HEK293 (cell line): ENCODE measurements around the gene CPLX1.

ENCODE experiments used
- CTCF ChIP-seq: fragments of 450-650 bp; formaldehyde crosslinking; IDR thresholded peaks from 2 replicates; pipeline ENCODE4 v1.5.1; 2016; ENCODE audit warnings: missing biosample characterization, missing genetic modification characterization
- YY1 ChIP-seq: fragments of 450-650 bp; formaldehyde crosslinking; IDR thresholded peaks from 2 replicates; pipeline ENCODE4 v1.5.1; 2018; ENCODE audit warnings: missing biosample characterization, missing genetic modification characterization
- ZBTB17 ChIP-seq: fragments of 450-650 bp; formaldehyde crosslinking; IDR thresholded peaks from 2 replicates; pipeline ENCODE4 v1.5.1; 2016; ENCODE audit warnings: missing biosample characterization, missing genetic modification characterization
- ZFP41 ChIP-seq: fragments of 450-650 bp; formaldehyde crosslinking; IDR thresholded peaks from 2 replicates; pipeline ENCODE4 v1.5.1; 2016; ENCODE audit warnings: missing biosample characterization, missing genetic modification characterization, borderline replicate concordance
- ZNF146 ChIP-seq: fragments of 450-650 bp; formaldehyde crosslinking; IDR thresholded peaks from 2 replicates; pipeline ENCODE4 v1.5.1; 2016; ENCODE audit warnings: missing biosample characterization, missing genetic modification characterization
- ZNF214 ChIP-seq: fragments of 450-650 bp; formaldehyde crosslinking; IDR thresholded peaks from 2 replicates; pipeline ENCODE4 v1.5.1; 2017; ENCODE audit warnings: missing biosample characterization, mild to moderate bottlenecking, missing genetic modification characterization, borderline replicate concordance
- ZNF280D ChIP-seq: fragments of 450-650 bp; formaldehyde crosslinking; IDR thresholded peaks from 2 replicates; pipeline ENCODE4 v1.5.1; 2016; ENCODE audit warnings: missing biosample characterization, missing genetic modification characterization
- ZNF311 ChIP-seq: fragments of 450-650 bp; formaldehyde crosslinking; IDR thresholded peaks from 2 replicates; pipeline ENCODE4 v1.5.1; 2017; ENCODE audit warnings: missing biosample characterization, missing genetic modification characterization, borderline replicate concordance
- ZNF639 ChIP-seq: fragments of 450-650 bp; formaldehyde crosslinking; IDR thresholded peaks from 2 replicates; pipeline ENCODE4 v1.5.1; 2016; ENCODE audit warnings: missing biosample characterization, missing genetic modification characterization
- ZNF707 ChIP-seq: fragments of 450-650 bp; formaldehyde crosslinking; IDR thresholded peaks from 2 replicates; pipeline ENCODE4 v1.5.1; 2016; ENCODE audit warnings: missing biosample characterization, missing genetic modification characterization
- ZNF785 ChIP-seq: fragments of 450-650 bp; formaldehyde crosslinking; IDR thresholded peaks from 2 replicates; pipeline ENCODE4 v1.5.1; 2016; ENCODE audit warnings: missing biosample characterization, missing genetic modification characterization

GRCh38 chr4:853416-853781 is 27.5 kb upstream of the CPLX1 start:
- no peak for TF ChIP-seq ZNF311
- TF ChIP-seq ZNF214 (tag by site-specific recombination): no peak
- no peak for TF ChIP-seq ZNF639 (tag by site-specific recombination)
- TF ChIP-seq YY1 (tag by site-specific recombination): no peak
- no peak for TF ChIP-seq ZBTB17 (tag by site-specific recombination)
- no peak for TF ChIP-seq ZNF707 (tag by site-specific recombination)
- no peak for TF ChIP-seq ZFP41
- no peak for TF ChIP-seq CTCF
- TF ChIP-seq ZNF280D: no peak
- no peak for TF ChIP-seq ZNF146 (tag by site-specific recombination)
- TF ChIP-seq ZNF785 (tag by site-specific recombination): no peak
